Measurements from ENCODE around the gene RDH11.

DNA sequence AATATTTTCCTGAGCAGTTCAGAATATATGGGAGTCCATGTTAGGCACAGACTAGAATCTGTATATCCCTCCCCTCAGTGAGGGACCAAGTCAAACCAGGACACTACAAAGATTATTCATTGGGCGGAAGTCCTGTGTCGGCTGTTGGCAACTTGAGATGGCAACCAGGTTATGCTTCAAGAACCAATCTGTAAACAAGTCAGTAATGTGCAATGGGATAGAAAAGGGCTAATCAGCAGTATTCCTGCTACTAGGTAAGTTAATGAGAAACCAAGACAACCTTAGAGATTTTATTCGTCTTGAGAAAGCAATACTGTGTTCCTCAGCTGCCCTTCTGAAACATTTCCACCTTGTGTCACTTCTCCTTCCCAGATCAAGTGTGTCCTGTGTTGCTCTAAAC lies 49.4 kb downstream of the RDH11 start:
- no peak for TF ChIP-seq CEBPB (IDR thresholded peaks at IDR 0.05; ENCODE audit: low read depth)
- no peak for TF ChIP-seq YY1 (IDR thresholded peaks at IDR 0.05; ENCODE audit: extremely low read depth, insufficient replicate concordance, low read depth, low read length)
- TF ChIP-seq, protein P1, sequence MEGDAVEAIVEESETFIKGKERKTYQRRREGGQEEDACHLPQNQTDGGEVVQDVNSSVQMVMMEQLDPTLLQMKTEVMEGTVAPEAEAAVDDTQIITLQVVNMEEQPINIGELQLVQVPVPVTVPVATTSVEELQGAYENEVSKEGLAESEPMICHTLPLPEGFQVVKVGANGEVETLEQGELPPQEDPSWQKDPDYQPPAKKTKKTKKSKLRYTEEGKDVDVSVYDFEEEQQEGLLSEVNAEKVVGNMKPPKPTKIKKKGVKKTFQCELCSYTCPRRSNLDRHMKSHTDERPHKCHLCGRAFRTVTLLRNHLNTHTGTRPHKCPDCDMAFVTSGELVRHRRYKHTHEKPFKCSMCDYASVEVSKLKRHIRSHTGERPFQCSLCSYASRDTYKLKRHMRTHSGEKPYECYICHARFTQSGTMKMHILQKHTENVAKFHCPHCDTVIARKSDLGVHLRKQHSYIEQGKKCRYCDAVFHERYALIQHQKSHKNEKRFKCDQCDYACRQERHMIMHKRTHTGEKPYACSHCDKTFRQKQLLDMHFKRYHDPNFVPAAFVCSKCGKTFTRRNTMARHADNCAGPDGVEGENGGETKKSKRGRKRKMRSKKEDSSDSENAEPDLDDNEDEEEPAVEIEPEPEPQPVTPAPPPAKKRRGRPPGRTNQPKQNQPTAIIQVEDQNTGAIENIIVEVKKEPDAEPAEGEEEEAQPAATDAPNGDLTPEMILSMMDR (IDR thresholded peaks at IDR 0.05 in 2 of 3, conservative IDR thresholded peaks at IDR 0.05 in 1 of 3; ENCODE audit: borderline replicate concordance in 1 of 3, insufficient read depth in 1 of 3, low read depth in 2 of 3, low read length in 2 of 3), result no peak
- TF ChIP-seq ZNF274 (IDR thresholded peaks at IDR 0.05; ENCODE audit: low read depth, low read length), result no peak
- TF ChIP-seq POLR2A (IDR thresholded peaks at IDR 0.05; ENCODE audit: borderline replicate concordance, extremely low read depth, insufficient read depth, insufficient read length), result no peak
- no peak for TF ChIP-seq ATF3 (IDR thresholded peaks at IDR 0.05)
- TF ChIP-seq ELF1 (IDR thresholded peaks at IDR 0.05; ENCODE audit: borderline replicate concordance, low read depth), result no peak
- TF ChIP-seq JUND (IDR thresholded peaks at IDR 0.05), result no peak
- TF ChIP-seq ZBTB33 (IDR thresholded peaks at IDR 0.05; ENCODE audit: extremely low read depth, insufficient replicate concordance, low read length), result no peak
- no peak for TF ChIP-seq ZFX (IDR thresholded peaks at IDR 0.05)
- TF ChIP-seq EZH2phosphoT487 (IDR thresholded peaks at IDR 0.05; ENCODE audit: borderline replicate concordance), result no peak
- no peak for TF ChIP-seq REST (IDR thresholded peaks at IDR 0.05; ENCODE audit: low read depth)
- TF ChIP-seq POLR2AphosphoS5 (IDR thresholded peaks at IDR 0.05; ENCODE audit: low read depth, low read length), result no peak
- TF ChIP-seq SP1 (IDR thresholded peaks at IDR 0.05; ENCODE audit: low read depth), result no peak
